Measurements from ENCODE around the gene CAPN1. TPM values are rescaled to one million over a fixed set of nuclear protein-coding genes. Genes with fewer than 3 reads are reported as not detected.

Gene CAPN1
- total and polyA plus RNA-seq, 2 of the 4 experiments (the other 2 are of a cell fraction) = 110 to 182 TPM

GRCh38 chr11:65241692-65242091 is 60.0 kb downstream of the CAPN1 start:
- no peak overlapping the region for H2AFZ ChIP-seq (replicated peaks; ENCODE audit: low read length, poor library complexity)
- H3K27ac ChIP-seq (ENCODE audit: insufficient read depth, low read length) = no peak overlapping the region
- BruUV-seq (replicated peaks) = no TSS peak
- no peak overlapping the region for H4K8ac ChIP-seq (ENCODE audit: low read depth in 2 of 2, low read length in 2 of 2)
- no peak overlapping the region for H3K18ac ChIP-seq (ENCODE audit: low read depth, low read length)
- no peak for TF ChIP-seq MXI1 (IDR thresholded peaks at IDR 0.05; ENCODE audit: borderline replicate concordance, low read depth, low read length)
- TF ChIP-seq USF2 (IDR thresholded peaks at IDR 0.05; ENCODE audit: low read depth, low read length) = no peak
- TF ChIP-seq MAFK (IDR thresholded peaks at IDR 0.05; ENCODE audit: low read depth, low read length) = no peak
- TF ChIP-seq CHD1 (IDR thresholded peaks at IDR 0.05; ENCODE audit: low read depth, low read length) = no peak
- no peak for TF ChIP-seq FOS (IDR thresholded peaks at IDR 0.05; ENCODE audit: low read depth, low read length)
- no peak for TF ChIP-seq NFE2L2 (IDR thresholded peaks at IDR 0.05; ENCODE audit: low read depth, low read length)
- TF ChIP-seq CEBPB (IDR thresholded peaks at IDR 0.05; ENCODE audit: low read depth, low read length) = no peak
- no peak for TF ChIP-seq SMC3 (IDR thresholded peaks at IDR 0.05; ENCODE audit: low read depth, low read length)
- no peak for TF ChIP-seq ELK1 (IDR thresholded peaks at IDR 0.05; ENCODE audit: borderline replicate concordance, low read depth, low read length)
- TF ChIP-seq BHLHE40 (IDR thresholded peaks at IDR 0.05; ENCODE audit: low read depth, low read length) = no peak
- no peak for TF ChIP-seq RFX5 (IDR thresholded peaks at IDR 0.05; ENCODE audit: low read depth, low read length)
- no peak for TF ChIP-seq RCOR1 (IDR thresholded peaks at IDR 0.05; ENCODE audit: insufficient replicate concordance, low read length)
- TF ChIP-seq POLR2A (IDR thresholded peaks at IDR 0.05; ENCODE audit: low read depth, low read length) = no peak
- TF ChIP-seq CTCF (conservative IDR thresholded peaks at IDR 0.05; ENCODE audit: low read depth, low read length) = no peak
- peaks cover 5% of the 10 kb centered on the region; the same call in 1 of the 2 replicates for H3K9me3 ChIP-seq (ENCODE audit: control insufficient read depth, insufficient read depth, low read length)
- no peak overlapping the region for H2BK120ac ChIP-seq (ENCODE audit: low read depth, low read length)
- no peak overlapping the region for H3K4ac ChIP-seq (ENCODE audit: low read depth, low read length)
- H3K4me2 ChIP-seq (ENCODE audit: low read depth, low read length) = no peak overlapping the region
- ChIA-PET POLR2A (ENCODE audit: unreplicated experiment) (no interaction called here), CTCF (no interaction called here)
- no peak overlapping the region for H2BK5ac ChIP-seq (ENCODE audit: low read depth, low read length, poor library complexity, severe bottlenecking)
- no peak overlapping the region for H2BK20ac ChIP-seq (ENCODE audit: low read depth, low read length)
- no peak overlapping the region for H3K4me3 ChIP-seq (ENCODE audit: insufficient read depth, low read depth, low read length)
- no peak overlapping the region for H4K91ac ChIP-seq (ENCODE audit: insufficient read depth, low read depth, low read length)
- no peak overlapping the region for H4K5ac ChIP-seq (ENCODE audit: low read depth, low read length)
- DNase-seq (no peak), ATAC-seq (ENCODE audit: low read depth) (no peak)
- H3K36me3 ChIP-seq (ENCODE audit: control insufficient read depth, insufficient read depth, low read length) = no peaks in the 10 kb centered on the region
- H3K79me1 ChIP-seq (ENCODE audit: low read depth in 1 of 2, low read length in 2 of 2) = no peaks in the 10 kb centered on the region
- no peaks in the 10 kb centered on the region for H3K9me1 ChIP-seq (ENCODE audit: insufficient read depth, low read length)
- no peaks in the 10 kb centered on the region for H4K20me1 ChIP-seq (ENCODE audit: insufficient read depth, low read length)
- H3K56ac ChIP-seq (ENCODE audit: extremely low read depth, insufficient read depth, low read length) = no peak overlapping the region
- peaks cover 6% of the 10 kb centered on the region for H3K27me3 ChIP-seq (ENCODE audit: control insufficient read depth, insufficient read depth, low read length)
- no peak overlapping the region for H3K14ac ChIP-seq (replicated peaks; ENCODE audit: low read depth, low read length)
- no peak overlapping the region for H3K23ac ChIP-seq (ENCODE audit: low read depth, low read length)
- H3K4me1 ChIP-seq (ENCODE audit: control insufficient read depth, insufficient read depth, low read length) = no peaks in the 10 kb centered on the region
- intact Hi-C loops (cut with micrococcal nuclease) (no loop called here), in situ Hi-C loops (cut with MboI; ENCODE audit: low sequenced_read_pairs) (no loop called here), dilution Hi-C loops (cut with HindIII; ENCODE audit: low sequenced_read_pairs, unreplicated experiment) (no loop called here)
- no peak overlapping the region for H2BK15ac ChIP-seq (ENCODE audit: low read depth, low read length)
- H3K9ac ChIP-seq (ENCODE audit: low read depth, low read length) = no peak overlapping the region
- H2AK5ac ChIP-seq (ENCODE audit: low read depth, low read length) = no peak overlapping the region
- H2AK9ac ChIP-seq (replicated peaks; ENCODE audit: low read depth, low read length, poor library complexity) = no peak overlapping the region
